HEK293 (cell line): ENCODE results near the gene TBK1.

ENCODE experiments used
- CTCF ChIA-PET: fragments of 350-600 bp; formaldehyde crosslinking; extraction: SDS; loops from one replicate; lab custom pipeline; 2021; ENCODE audit warnings: antibody characterized with exemption; lab: Yijun Ruan, JAX
- POLR2A ChIA-PET: fragments of 300-600 bp; formaldehyde crosslinking; extraction: SDS; loops from one replicate; lab custom pipeline; 2020; ENCODE audit warnings: antibody characterized with exemption, inconsistent platforms; lab: Yijun Ruan, JAX
- H3K27ac ChIP-seq: fragments of 200-500 bp; sonication (Bioruptor generic); 2 replicates; pipeline ENCODE4 v1.5.1; 2014; ENCODE audit warnings: low read depth, low read length, control low read depth, inconsistent platforms; ENCODE audit errors: extremely low read depth
- H3K36me3 ChIP-seq, 2 experiments: fragments of 200-500 bp in 1 of 2; sonication (Bioruptor generic) in 1 of 2; 1 replicate in 1 of 2; 2 replicates in 1 of 2; pipeline ENCODE4 v1.5.1; 2014 to 2017; ENCODE audit warnings: inconsistent platforms in 2 of 2, low read length in 2 of 2; ENCODE audit not compliant: control insufficient read depth in 2 of 2, insufficient read depth in 1 of 2
- H3K4me1 ChIP-seq: fragments of 200-500 bp; sonication (Bioruptor generic); 2 replicates; pipeline ENCODE4 v1.5.1; 2014; ENCODE audit warnings: mild to moderate bottlenecking, low read length, inconsistent platforms; ENCODE audit not compliant: control insufficient read depth, insufficient read depth
- H3K4me3 ChIP-seq: 2 replicates; pipeline ENCODE4 v1.5.1; 2011; ENCODE audit warnings: low read depth, mild to moderate bottlenecking, control low read depth, low read length, moderate library complexity
- H3K9me3 ChIP-seq: fragments of 200-500 bp; sonication (Bioruptor generic); 2 replicates; pipeline ENCODE4 v1.5.1; 2014; ENCODE audit warnings: low read depth, low read length, inconsistent platforms; ENCODE audit not compliant: control insufficient read depth, insufficient read depth
- CTCF ChIP-seq: fragments of 450-650 bp; formaldehyde crosslinking; IDR thresholded peaks from 2 replicates; pipeline ENCODE4 v1.5.1; 2016; ENCODE audit warnings: missing biosample characterization, missing genetic modification characterization
- GLIS1 ChIP-seq: fragments of 450-650 bp; formaldehyde crosslinking; IDR thresholded peaks from 2 replicates; pipeline ENCODE4 v1.5.1; 2016; ENCODE audit warnings: missing biosample characterization, missing genetic modification characterization
- KLF1 ChIP-seq: fragments of 450-650 bp; formaldehyde crosslinking; IDR thresholded peaks from 2 replicates; pipeline ENCODE4 v1.5.1; 2016; ENCODE audit warnings: missing biosample characterization, missing genetic modification characterization
- PRDM2 ChIP-seq: fragments of 450-650 bp; formaldehyde crosslinking; IDR thresholded peaks from 2 replicates; pipeline ENCODE4 v1.5.1; 2016; ENCODE audit warnings: missing biosample characterization, missing genetic modification characterization, borderline replicate concordance
- PRDM6 ChIP-seq: fragments of 450-650 bp; formaldehyde crosslinking; IDR thresholded peaks from 2 replicates; pipeline ENCODE4 v1.5.1; 2017; ENCODE audit warnings: missing biosample characterization, missing genetic modification characterization
- WT1 ChIP-seq: fragments of 450-650 bp; formaldehyde crosslinking; IDR thresholded peaks from 2 replicates; pipeline ENCODE4 v1.5.1; 2016; ENCODE audit warnings: missing biosample characterization, missing genetic modification characterization
- ZBTB1 ChIP-seq: fragments of 450-650 bp; formaldehyde crosslinking; IDR thresholded peaks from 2 replicates; pipeline ENCODE4 v1.5.1; 2016; ENCODE audit warnings: missing biosample characterization, missing genetic modification characterization
- ZBTB21 ChIP-seq: fragments of 450-650 bp; formaldehyde crosslinking; IDR thresholded peaks from 2 replicates; pipeline ENCODE4 v1.5.1; 2017; ENCODE audit warnings: missing biosample characterization, missing genetic modification characterization
- ZBTB48 ChIP-seq: fragments of 450-650 bp; formaldehyde crosslinking; IDR thresholded peaks from 2 replicates; pipeline ENCODE4 v1.5.1; 2016; ENCODE audit warnings: missing biosample characterization, missing genetic modification characterization
- ZBTB8A ChIP-seq: fragments of 450-650 bp; formaldehyde crosslinking; IDR thresholded peaks from 2 replicates; pipeline ENCODE4 v1.5.1; 2016; ENCODE audit warnings: missing biosample characterization, missing genetic modification characterization
- ZEB2 ChIP-seq: fragments of 450-650 bp; formaldehyde crosslinking; IDR thresholded peaks from 2 replicates; pipeline ENCODE4 v1.5.1; 2016; ENCODE audit warnings: missing biosample characterization, missing genetic modification characterization
- ZFHX2 ChIP-seq: fragments of 450-650 bp; formaldehyde crosslinking; conservative IDR thresholded peaks from 2 replicates; pipeline ENCODE4 v1.5.1; 2016; ENCODE audit warnings: missing biosample characterization, missing genetic modification characterization
- ZNF133 ChIP-seq: fragments of 450-650 bp; formaldehyde crosslinking; IDR thresholded peaks from 2 replicates; pipeline ENCODE4 v1.5.1; 2016; ENCODE audit warnings: missing biosample characterization, missing genetic modification characterization
- ZNF2 ChIP-seq: fragments of 450-650 bp; formaldehyde crosslinking; IDR thresholded peaks from 2 replicates; pipeline ENCODE4 v1.5.1; 2016; ENCODE audit warnings: missing biosample characterization, missing genetic modification characterization
- ZNF221 ChIP-seq: fragments of 450-650 bp; formaldehyde crosslinking; IDR thresholded peaks from 2 replicates; pipeline ENCODE4 v1.5.1; 2017; ENCODE audit warnings: missing biosample characterization, missing genetic modification characterization, borderline replicate concordance
- ZNF366 ChIP-seq: fragments of 450-650 bp; formaldehyde crosslinking; conservative IDR thresholded peaks from 2 replicates; pipeline ENCODE4 v1.5.1; 2016; ENCODE audit warnings: missing biosample characterization, missing genetic modification characterization
- ZNF391 ChIP-seq: fragments of 450-650 bp; formaldehyde crosslinking; IDR thresholded peaks from 2 replicates; pipeline ENCODE4 v1.5.1; 2016; ENCODE audit warnings: low read depth, missing biosample characterization, missing genetic modification characterization, borderline replicate concordance
- ZNF404 ChIP-seq: fragments of 450-650 bp; formaldehyde crosslinking; IDR thresholded peaks from 2 replicates; pipeline ENCODE4 v1.5.1; 2017; ENCODE audit warnings: missing biosample characterization, missing genetic modification characterization
- ZNF48 ChIP-seq: fragments of 450-650 bp; formaldehyde crosslinking; IDR thresholded peaks from 2 replicates; pipeline ENCODE4 v1.5.1; 2016; ENCODE audit warnings: missing biosample characterization, missing genetic modification characterization
- ZNF555 ChIP-seq: fragments of 450-650 bp; formaldehyde crosslinking; conservative IDR thresholded peaks from 2 replicates; pipeline ENCODE4 v1.5.1; 2017; ENCODE audit warnings: missing biosample characterization, mild to moderate bottlenecking, missing genetic modification characterization, inconsistent platforms
- ZNF600 ChIP-seq: fragments of 450-650 bp; formaldehyde crosslinking; IDR thresholded peaks from 2 replicates; pipeline ENCODE4 v1.5.1; 2016; ENCODE audit warnings: missing biosample characterization, missing genetic modification characterization
- ZNF621 ChIP-seq: fragments of 450-650 bp; formaldehyde crosslinking; IDR thresholded peaks from 2 replicates; pipeline ENCODE4 v1.5.1; 2017; ENCODE audit warnings: missing biosample characterization, missing genetic modification characterization
- ZNF654 ChIP-seq: fragments of 450-650 bp; formaldehyde crosslinking; IDR thresholded peaks from 2 replicates; pipeline ENCODE4 v1.5.1; 2016; ENCODE audit warnings: low read depth, missing biosample characterization, missing genetic modification characterization
- ZNF785 ChIP-seq: fragments of 450-650 bp; formaldehyde crosslinking; IDR thresholded peaks from 2 replicates; pipeline ENCODE4 v1.5.1; 2016; ENCODE audit warnings: missing biosample characterization, missing genetic modification characterization
- ZNF830 ChIP-seq: fragments of 450-650 bp; IDR thresholded peaks from 2 replicates; pipeline ENCODE4 v1.5.0; 2018; ENCODE audit warnings: missing biosample characterization, missing genetic modification characterization, low read depth, mild to moderate bottlenecking, moderate library complexity
- ZNF843 ChIP-seq: fragments of 450-650 bp; formaldehyde crosslinking; IDR thresholded peaks from 2 replicates; pipeline ENCODE4 v1.5.1; 2016; ENCODE audit warnings: missing biosample characterization, missing genetic modification characterization
- TF ChIP-seq, protein P1 (sequence below): fragments of 450-650 bp; formaldehyde crosslinking; IDR thresholded peaks from 2 replicates; pipeline ENCODE4 v1.5.1; 2017; ENCODE audit warnings: missing biosample characterization, missing genetic modification characterization

TBK1 gene

DNA sequence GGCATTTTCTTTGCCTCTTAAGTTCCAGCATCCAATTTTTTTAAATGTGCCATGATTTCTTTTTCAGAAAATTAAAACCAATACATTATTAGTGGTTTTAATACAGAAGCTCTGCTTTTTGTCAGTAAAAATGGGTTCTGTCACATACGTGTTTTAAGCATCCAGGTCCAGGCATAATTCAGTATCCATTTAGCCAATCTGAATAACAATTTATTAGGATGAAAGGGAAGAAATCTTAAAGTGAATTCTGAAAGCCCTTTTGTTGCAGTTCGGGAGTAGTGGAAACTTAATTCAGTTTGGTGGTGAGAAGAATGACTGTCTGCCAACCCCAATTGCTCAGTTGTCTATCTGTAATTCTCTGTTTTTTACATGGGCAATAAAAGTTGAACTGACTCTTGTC, 40.5 kb upstream of the TBK1 start:
- no peaks in the 10 kb centered on the region for H3K9me3 ChIP-seq
- H3K4me3 ChIP-seq = no peak overlapping the region
- H3K36me3 ChIP-seq = peaks cover 38 to 64% of the 10 kb centered on the region in 2 experiments
- no peaks in the 10 kb centered on the region for H3K4me1 ChIP-seq
- ChIA-PET CTCF (no interaction called here), POLR2A (interaction anchor here (0.7 kb wide), 1 partner anchor 567 kb away, joined by 3 read pairs; no protein-coding TSS in a partner anchor)
- H3K27ac ChIP-seq = no peak overlapping the region
- TF ChIP-seq ZNF366 (tag by site-specific recombination) = no peak
- no peak for TF ChIP-seq ZBTB1 (tag by site-specific recombination)
- TF ChIP-seq ZFHX2 (tag by site-specific recombination) = no peak
- TF ChIP-seq, protein P1, sequence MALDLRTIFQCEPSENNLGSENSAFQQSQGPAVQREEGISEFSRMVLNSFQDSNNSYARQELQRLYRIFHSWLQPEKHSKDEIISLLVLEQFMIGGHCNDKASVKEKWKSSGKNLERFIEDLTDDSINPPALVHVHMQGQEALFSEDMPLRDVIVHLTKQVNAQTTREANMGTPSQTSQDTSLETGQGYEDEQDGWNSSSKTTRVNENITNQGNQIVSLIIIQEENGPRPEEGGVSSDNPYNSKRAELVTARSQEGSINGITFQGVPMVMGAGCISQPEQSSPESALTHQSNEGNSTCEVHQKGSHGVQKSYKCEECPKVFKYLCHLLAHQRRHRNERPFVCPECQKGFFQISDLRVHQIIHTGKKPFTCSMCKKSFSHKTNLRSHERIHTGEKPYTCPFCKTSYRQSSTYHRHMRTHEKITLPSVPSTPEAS = no peak
- no peak for TF ChIP-seq ZBTB8A (tag by site-specific recombination)
- no peak for TF ChIP-seq ZNF785
- TF ChIP-seq ZNF555 (tag by site-specific recombination) = no peak
- no peak for TF ChIP-seq ZNF830
- TF ChIP-seq PRDM2 = no peak
- TF ChIP-seq KLF1 (tag by site-specific recombination) = no peak
- no peak for TF ChIP-seq CTCF (tag by site-specific recombination)
- no peak for TF ChIP-seq ZNF133
- no peak for TF ChIP-seq ZBTB21 (tag by site-specific recombination)
- no peak for TF ChIP-seq ZNF404 (tag by site-specific recombination)
- TF ChIP-seq ZNF48 (tag by site-specific recombination) = no peak

DNA sequence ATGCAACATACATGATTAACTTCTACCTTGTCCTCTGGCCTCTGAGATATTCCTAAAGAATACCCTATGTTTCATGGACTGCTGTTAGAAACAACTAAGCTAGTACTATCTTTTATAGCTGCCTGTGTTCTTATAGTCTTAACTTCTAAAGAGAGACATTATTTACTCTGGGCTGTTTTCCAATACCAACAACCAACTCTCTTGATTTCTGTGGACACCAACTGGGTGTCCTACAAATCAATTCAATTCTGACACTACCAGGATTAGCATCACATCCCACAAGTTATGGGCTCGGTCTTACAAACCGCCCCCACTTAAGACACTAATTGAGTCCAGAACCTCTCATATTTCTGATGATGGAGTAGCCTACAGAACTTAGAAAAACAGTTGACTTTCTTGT, 39.5 kb upstream of the TBK1 start:
- peaks cover 48 to 74% of the 10 kb centered on the region in 2 experiments for H3K36me3 ChIP-seq
- H3K4me1 ChIP-seq = no peaks in the 10 kb centered on the region
- ChIA-PET CTCF (interaction anchor here (0.5 to 0.7 kb wide), 3 partner anchors 13 to 1773 kb away, joined by 3 to 6 read pairs (median 4); no protein-coding TSS in a partner anchor), POLR2A (no interaction called here)
- H3K27ac ChIP-seq = no peak overlapping the region
- no peak overlapping the region for H3K4me3 ChIP-seq
- no peaks in the 10 kb centered on the region for H3K9me3 ChIP-seq
- TF ChIP-seq ZNF600 (tag by site-specific recombination) (0 out of 2 replicates have a peak, but pooled peaks have one; percentile 30), PRDM6 (tag by site-specific recombination) (peak; percentile 62), ZNF843 (tag by site-specific recombination) (peak; percentile 53), WT1 (tag by site-specific recombination) (no peak), ZNF391 (tag by site-specific recombination) (no peak), ZNF2 (no peak), ZNF654 (tag by site-specific recombination) (no peak), GLIS1 (tag by site-specific recombination) (no peak), ZNF221 (tag by site-specific recombination) (no peak), KLF1 (tag by site-specific recombination) (no peak), ZNF621 (tag by site-specific recombination) (no peak), ZBTB48 (tag by site-specific recombination) (no peak), ZEB2 (tag by site-specific recombination) (0 out of 2 replicates have a peak, but pooled peaks have one; percentile 35)
